ENCODE measurements around the gene SLAMF9. TPM values are rescaled to one million over a fixed set of nuclear protein-coding genes. Genes with fewer than 3 reads are reported as not detected.
A peak's percentile ranks its signal among the peaks of the same experiment; 100 is the strongest.

Gene SLAMF9
- total RNA-seq, 1 experiment from 2014 or later = 0.94 TPM

DNA sequence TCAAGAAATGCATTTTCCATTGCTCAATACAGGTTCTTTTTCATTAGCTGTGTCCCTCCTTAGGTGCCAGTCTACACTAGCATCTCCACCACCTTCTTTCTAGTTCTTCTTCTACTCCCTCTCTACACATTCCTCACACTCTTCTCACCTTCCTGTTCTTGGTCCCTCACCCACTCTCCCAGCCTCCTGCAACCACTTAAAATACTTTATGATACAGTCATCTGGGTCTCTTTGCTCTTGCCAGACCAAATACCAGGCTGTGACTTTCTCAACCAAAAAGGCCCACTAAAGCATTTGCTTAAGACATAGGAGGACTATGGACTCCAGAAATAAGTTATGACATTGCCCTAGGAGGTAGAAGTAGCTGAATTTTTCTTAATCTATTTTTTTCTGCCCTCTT is 42.6 kb upstream of the SLAMF9 start:
- H3K9me2 ChIP-seq (ENCODE audit: insufficient read depth) = no peaks in the 10 kb centered on the region
- no peaks in the 10 kb centered on the region for H4K20me1 ChIP-seq (ENCODE audit: insufficient read depth)
- BruUV-seq (replicated peaks) = no TSS peak
- CTCF ChIA-PET = no interaction called here
- H3K79me2 ChIP-seq (ENCODE audit: low read depth) = no peaks in the 10 kb centered on the region
- TF ChIP-seq CTCF (conservative IDR thresholded peaks at IDR 0.05) (no peak), EZH2 (IDR thresholded peaks at IDR 0.05; ENCODE audit: low read depth) (no peak)
- intact Hi-C loops (cut with micrococcal nuclease; ENCODE audit: unreplicated experiment) = loop anchor here (5.0 kb wide), 1 partner anchor 34 kb away; no protein-coding TSS in a partner anchor
- no peak overlapping the region for H2AFZ ChIP-seq
- no peaks in the 10 kb centered on the region for H3K9me3 ChIP-seq (ENCODE audit: insufficient read depth, low read depth)
- DNase-seq = peak; percentile 37 to 86
- H3K27ac ChIP-seq = peak overlapping the region; percentile 25; the same call in 1 of the 2 replicates
- peaks cover 28% of the 10 kb centered on the region for H3K4me1 ChIP-seq (replicated peaks; ENCODE audit: insufficient read depth)
- no peak overlapping the region for H3K4me3 ChIP-seq
- H3F3A ChIP-seq (ENCODE audit: insufficient read depth, low read depth) = peaks cover 19% of the 10 kb centered on the region
- POLR2A ChIA-PET (ENCODE audit: unreplicated experiment) = no interaction called here
- no peaks in the 10 kb centered on the region for H3K36me3 ChIP-seq (ENCODE audit: low read depth)
- H3K27me3 ChIP-seq (ENCODE audit: insufficient read depth, low read depth) = no peaks in the 10 kb centered on the region
- H3K4me2 ChIP-seq = peak overlapping the region; percentile 21; the same call in 1 of the 2 replicates

GRCh38 chr1:159994896-159995295 is 40.9 kb upstream of the SLAMF9 start:
- H3K79me2 ChIP-seq (ENCODE audit: low read depth) = no peaks in the 10 kb centered on the region
- no peak overlapping the region for H3K4me3 ChIP-seq
- ChIA-PET CTCF (no interaction called here), POLR2A (ENCODE audit: unreplicated experiment) (no interaction called here)
- no peak overlapping the region for H3K4me2 ChIP-seq
- no peak overlapping the region for H3K27ac ChIP-seq
- H3K27me3 ChIP-seq (ENCODE audit: insufficient read depth, low read depth) = no peaks in the 10 kb centered on the region
- H2AFZ ChIP-seq = no peak overlapping the region
- intact Hi-C loops (cut with micrococcal nuclease; ENCODE audit: unreplicated experiment) = loop anchor here (5.0 kb wide), 1 partner anchor 33 kb away; no protein-coding TSS in a partner anchor
- H3K9me2 ChIP-seq (ENCODE audit: insufficient read depth) = no peaks in the 10 kb centered on the region
- H3K36me3 ChIP-seq (ENCODE audit: low read depth) = no peaks in the 10 kb centered on the region
- no peaks in the 10 kb centered on the region for H3K9me3 ChIP-seq (ENCODE audit: insufficient read depth, low read depth)
- peaks cover 19% of the 10 kb centered on the region for H3F3A ChIP-seq (ENCODE audit: insufficient read depth, low read depth)
- TF ChIP-seq CTCF (conservative IDR thresholded peaks at IDR 0.05) = no peak
- peaks cover 26% of the 10 kb centered on the region for H3K4me1 ChIP-seq (replicated peaks; ENCODE audit: insufficient read depth)
- DNase-seq = no peak
- H4K20me1 ChIP-seq (ENCODE audit: insufficient read depth) = no peaks in the 10 kb centered on the region
- BruUV-seq (replicated peaks) = no TSS peak

DNA sequence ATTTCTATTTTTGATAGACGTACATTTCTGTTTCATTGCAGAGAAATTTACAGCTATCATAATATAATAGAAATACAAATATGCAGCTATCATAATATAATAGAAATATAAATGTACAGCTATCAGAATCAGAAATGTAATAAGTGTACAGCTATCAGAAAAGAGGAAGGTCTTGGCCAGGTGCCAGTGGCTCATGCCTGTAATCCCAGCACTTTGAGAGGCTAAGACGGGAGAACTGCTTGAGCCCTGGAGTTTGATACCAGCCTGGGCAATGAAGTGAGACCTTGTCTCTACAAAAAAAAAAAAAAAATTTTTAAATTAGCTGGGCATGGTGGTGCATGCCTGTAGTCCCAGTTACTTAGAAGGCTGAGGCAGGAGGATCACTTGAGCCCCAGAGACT is 39.9 kb upstream of the SLAMF9 start:
- no peak overlapping the region for H2AFZ ChIP-seq
- no peaks in the 10 kb centered on the region for H3K27me3 ChIP-seq (ENCODE audit: insufficient read depth, low read depth)
- H3K4me2 ChIP-seq = no peak overlapping the region
- no peaks in the 10 kb centered on the region for H3K79me2 ChIP-seq (ENCODE audit: low read depth)
- peaks cover 16% of the 10 kb centered on the region for H3K4me1 ChIP-seq (replicated peaks; ENCODE audit: insufficient read depth)
- H4K20me1 ChIP-seq (ENCODE audit: insufficient read depth) = no peaks in the 10 kb centered on the region
- no peak for TF ChIP-seq EZH2 (IDR thresholded peaks at IDR 0.05; ENCODE audit: low read depth)
- no peak for TF ChIP-seq CTCF (conservative IDR thresholded peaks at IDR 0.05)
- no TSS peak for BruUV-seq (replicated peaks)
- no peak overlapping the region for H3K4me3 ChIP-seq
- H3K9me3 ChIP-seq (ENCODE audit: insufficient read depth, low read depth) = no peaks in the 10 kb centered on the region
- ChIA-PET POLR2A (ENCODE audit: unreplicated experiment) (no interaction called here), CTCF (no interaction called here)
- intact Hi-C loops (cut with micrococcal nuclease; ENCODE audit: unreplicated experiment) = no loop called here
- DNase-seq = no peak
- H3F3A ChIP-seq (ENCODE audit: insufficient read depth, low read depth) = peaks cover 13% of the 10 kb centered on the region
- no peaks in the 10 kb centered on the region for H3K9me2 ChIP-seq (ENCODE audit: insufficient read depth)
- no peaks in the 10 kb centered on the region for H3K36me3 ChIP-seq (ENCODE audit: low read depth)
- no peak overlapping the region for H3K27ac ChIP-seq
